HG02798 (cell line): ENCODE measurements around the gene ZNF536.

Experiments
- ATAC-seq: cut with Tn5 transposase; IDR thresholded peaks from one replicate; pipeline ENCODE4 v1.9.1; 2021; ENCODE audit warnings: mild to moderate bottlenecking; ENCODE audit not compliant: unreplicated experiment, poor library complexity

Gene ZNF536

GRCh38 chr19:30371960-30372824, at the start of gene ZNF536:
ZNF536 (plus strand) TSS chr19:30372384; CDS start chr19:30443563, 71,179 bp downstream.
- no peak for ATAC-seq

- no peak for ATAC-seq
These were observed 49.4 kb upstream of the ZNF536 start for GRCh38 chr19:30322641-30323320.

- ATAC-seq: no peak
These were observed 48.3 kb upstream of the ZNF536 start for GRCh38 chr19:30323904-30324303.

GRCh38 chr19:30324982-30325381, 47.2 kb upstream of the ZNF536 start:
- ATAC-seq: no peak

GRCh38 chr19:30325676-30326392, 46.4 kb upstream of the ZNF536 start:
- ATAC-seq: no peak

DNA sequence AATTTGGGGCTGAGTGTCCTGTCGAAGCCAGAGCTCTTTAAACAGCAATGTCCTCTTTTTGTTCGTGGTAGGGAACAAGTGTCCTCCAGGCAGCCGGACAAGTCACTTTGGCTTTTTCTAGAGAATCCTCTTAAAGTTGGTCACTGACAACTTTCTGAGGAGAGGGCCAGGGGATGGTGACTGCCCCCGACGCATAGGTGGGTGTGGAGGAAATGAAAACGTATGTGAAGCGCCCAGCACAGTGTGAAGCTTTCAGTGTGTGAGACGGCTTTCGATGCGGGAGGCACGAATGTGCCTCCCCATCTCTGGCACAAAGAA, 45.8 kb upstream of the ZNF536 start:
- no peak for ATAC-seq

DNA sequence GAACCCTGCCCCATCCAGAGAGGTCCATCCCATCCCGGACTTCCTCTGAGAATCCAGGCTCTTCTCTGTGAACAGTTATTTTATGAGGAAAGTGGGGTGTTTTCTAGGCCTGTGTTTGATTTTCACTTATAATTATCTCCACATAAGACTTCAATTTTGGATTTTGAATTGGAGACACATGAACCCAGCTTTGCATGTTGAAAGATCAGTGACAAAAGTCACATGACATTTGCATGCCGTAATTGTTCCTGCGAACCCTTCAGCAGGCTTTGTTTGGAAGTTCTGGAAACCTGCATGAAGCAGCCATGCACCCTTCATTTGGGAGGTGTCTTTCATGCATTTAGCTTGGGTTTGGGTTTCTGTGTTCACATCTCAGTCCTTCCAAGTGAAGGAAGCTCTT, 44.9 kb upstream of the ZNF536 start:
- ATAC-seq: no peak

GRCh38 chr19:30328096-30328495, 44.1 kb upstream of the ZNF536 start:
- no peak for ATAC-seq

- ATAC-seq: no peak
These were observed 41.9 kb upstream of the ZNF536 start for GRCh38 chr19:30330266-30330665.

DNA sequence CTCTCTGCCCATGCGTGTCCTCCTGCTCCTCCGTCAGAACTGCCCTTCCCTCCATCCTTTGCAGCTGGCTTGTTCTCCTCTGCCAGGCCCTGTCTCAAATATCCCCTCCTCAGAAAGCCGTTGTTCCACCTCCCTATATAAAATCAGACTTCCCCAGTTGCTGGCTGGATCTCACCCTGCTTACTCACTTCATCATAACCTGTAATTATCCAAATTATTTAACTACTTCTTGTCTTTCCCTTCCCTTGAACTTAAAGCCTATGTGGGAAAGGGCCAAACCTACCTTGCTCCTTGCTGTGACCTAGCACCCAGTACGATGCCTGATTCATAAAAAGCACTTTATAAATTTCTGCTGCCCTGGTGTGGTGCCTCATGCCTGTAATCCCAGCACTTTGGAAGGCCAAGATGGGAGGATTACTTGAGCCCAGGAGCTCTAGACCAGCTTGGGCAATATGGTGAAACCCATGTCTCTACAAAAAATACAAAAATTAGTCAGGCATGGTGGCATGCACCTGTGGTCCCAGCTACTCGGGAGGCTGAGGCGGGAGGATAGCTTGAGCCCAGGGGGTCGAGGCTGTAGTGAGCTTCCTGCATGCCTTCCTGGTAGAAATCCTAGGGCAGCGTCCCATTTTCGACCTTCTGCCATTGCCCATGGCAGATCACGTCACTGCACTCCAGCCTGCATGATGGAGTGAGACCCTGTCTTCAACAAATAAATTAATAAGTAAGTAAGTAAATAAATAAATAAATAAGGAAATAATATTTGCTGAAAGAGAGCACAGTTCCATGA, 39.5 kb upstream of the ZNF536 start:
- ATAC-seq: no peak

DNA sequence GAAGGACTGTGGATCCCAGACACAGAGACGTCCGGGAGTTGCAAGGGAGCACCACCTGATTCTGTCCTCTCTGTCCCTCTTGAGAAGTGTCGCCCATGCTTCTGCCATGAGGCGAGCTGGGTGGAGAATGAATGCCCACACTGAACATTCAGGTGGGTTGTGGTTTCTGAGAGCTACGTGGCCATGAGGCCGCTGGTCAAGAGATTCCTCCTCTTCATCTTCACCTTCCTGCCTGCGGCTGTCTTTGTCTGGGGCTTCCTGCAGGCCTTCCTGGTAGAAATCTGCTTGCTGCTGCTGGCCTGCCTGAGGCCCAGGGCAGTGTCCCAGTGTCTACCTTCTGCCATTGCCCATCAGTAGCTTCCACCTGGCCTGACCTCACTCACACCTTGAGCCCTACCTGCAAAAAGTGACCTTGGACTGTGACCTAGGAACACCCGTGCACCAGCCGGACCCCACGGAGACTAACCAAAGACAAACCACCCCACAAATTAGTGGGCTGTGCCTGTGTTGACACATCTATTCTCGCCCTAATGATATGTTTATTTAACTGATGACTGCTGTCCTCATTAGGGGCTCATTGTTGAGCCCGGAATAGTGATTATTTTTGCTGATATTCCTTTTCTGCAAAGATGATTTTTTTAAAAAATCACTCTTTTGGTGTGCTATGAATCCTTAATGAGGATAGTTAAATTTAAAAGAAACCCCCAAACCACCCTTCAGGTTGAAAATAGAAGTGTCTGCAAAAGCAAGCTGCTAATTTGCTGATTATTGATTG, 38.7 kb upstream of the ZNF536 start:
- no peak for ATAC-seq

DNA sequence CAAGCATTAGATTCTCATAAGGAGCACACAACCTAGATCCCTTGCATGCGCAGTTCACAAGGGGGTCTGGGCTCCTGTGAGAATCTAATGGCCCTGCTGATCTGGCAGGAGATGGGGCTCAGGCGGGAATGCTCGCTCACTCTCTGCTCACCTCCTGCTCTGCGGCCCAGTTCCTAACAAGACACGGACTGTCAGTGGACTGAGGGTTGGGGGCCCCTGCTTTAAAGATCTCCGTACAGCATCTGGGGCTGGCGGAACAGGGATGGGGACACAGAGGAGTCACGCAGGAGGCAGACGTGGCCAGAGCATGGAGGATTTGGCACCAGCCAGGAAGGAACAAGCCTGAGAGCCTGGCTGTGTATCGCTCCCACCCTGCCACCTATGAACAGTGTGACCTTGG, 37.3 kb upstream of the ZNF536 start:
- no peak for ATAC-seq

- no peak for ATAC-seq
These were observed 36.8 kb upstream of the ZNF536 start for GRCh38 chr19:30335306-30335886.

DNA sequence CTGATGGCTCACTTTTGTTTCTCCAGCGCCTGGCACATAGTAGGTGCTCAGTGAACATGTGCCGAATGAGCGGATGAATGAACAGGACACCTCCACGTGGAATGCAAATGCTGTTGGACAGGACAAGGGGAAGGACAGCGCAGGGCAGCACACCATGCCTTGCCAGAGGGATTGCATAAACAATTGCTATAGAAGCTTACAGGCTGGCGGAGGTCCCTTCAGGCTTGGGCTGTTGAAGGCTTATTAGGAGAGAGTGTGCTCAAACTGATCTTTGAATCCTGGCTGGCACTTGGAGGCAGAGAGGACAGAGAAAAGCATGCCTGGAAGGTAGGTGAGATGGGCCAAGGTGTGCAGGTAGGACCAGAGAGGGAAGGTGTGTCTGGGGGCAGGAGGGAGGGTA, 35.9 kb upstream of the ZNF536 start:
- no peak for ATAC-seq

GRCh38 chr19:30338041-30338456, 34.1 kb upstream of the ZNF536 start:
- ATAC-seq: no peak

DNA sequence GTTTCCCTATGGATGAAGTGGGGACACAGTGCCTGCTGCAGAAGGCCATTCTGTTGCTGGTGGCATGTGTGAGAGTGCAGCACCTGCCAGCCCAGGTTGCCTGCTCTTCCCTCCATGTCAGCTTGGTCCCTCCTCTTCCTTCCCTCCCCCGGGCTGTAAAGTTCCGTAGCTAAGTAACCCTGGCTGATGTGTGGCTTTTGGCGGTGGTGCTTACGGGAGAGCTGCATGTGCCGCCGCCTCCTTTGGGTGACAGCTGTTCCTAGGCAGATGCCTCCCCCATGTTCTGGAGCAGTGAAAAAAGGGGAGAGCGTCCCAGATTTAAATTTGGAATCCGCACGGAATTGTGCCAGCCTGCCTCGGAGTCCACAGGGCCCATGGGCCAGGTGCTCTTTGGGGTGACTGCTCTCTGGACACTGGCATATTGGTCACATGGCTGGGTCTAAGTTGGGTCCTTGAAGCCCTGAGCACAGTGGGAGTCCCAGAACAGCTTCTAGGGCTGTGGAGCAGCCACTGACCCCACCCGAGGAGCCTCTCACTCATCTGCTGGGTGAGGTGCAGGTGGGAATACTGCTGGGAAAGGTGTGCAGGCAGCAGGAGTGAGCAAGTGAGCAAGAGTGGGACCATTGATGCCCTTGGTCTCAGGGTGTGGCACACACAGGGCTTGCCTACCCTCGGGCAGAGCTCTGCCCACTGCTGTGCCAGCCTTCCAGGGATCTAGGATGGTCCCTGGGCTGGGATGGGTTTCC, 33.1 kb upstream of the ZNF536 start:
- no peak for ATAC-seq

GRCh38 chr19:30339624-30340525, 32.3 kb upstream of the ZNF536 start:
- no peak for ATAC-seq
